ENCODE measurements around the gene IGFL2.

Gene IGFL2

DNA sequence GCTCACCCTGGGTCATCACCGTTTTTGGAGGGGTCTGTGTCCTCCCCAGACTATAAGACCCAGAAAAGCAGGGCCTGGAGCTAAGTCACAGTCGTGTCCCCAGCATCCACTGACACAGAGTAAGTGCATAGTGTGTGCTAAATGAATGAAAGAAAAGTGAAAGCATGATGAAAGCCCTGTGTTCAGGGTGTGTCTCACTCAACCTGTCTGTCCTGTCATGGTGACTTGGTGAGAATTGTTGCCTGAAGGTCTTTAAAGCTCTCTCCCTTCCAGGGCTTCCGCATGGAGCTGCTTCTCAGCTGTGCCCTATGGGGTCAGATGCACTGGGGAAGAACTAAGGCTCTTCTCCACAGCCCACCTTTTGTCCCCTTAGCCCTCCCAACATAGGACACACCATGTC lies 61.0 kb downstream of the IGFL2 start:
- peak; percentile 74 for DNase-seq (ENCODE audit: low spot score)

DNA sequence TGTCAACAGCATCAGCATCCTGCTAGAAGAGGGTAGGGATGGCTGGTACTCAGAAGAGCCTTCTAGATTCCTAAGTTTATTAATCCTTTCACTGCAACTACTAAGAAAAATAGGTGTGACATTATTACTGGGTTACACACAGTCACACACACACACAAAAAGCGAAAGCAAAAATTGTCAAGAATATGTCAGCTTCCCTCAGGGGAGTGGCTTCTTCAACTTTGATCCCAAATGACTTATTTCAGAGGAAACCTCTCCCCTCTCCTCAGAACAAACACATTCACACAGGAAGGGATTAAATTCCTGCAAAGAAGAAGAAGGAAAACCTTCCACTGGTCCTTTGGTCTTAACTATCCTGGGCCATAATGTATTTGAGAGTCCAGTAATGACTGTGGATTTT lies 61.4 kb downstream of the IGFL2 start:
- DNase-seq (ENCODE audit: low spot score): peak; percentile 50

DNA sequence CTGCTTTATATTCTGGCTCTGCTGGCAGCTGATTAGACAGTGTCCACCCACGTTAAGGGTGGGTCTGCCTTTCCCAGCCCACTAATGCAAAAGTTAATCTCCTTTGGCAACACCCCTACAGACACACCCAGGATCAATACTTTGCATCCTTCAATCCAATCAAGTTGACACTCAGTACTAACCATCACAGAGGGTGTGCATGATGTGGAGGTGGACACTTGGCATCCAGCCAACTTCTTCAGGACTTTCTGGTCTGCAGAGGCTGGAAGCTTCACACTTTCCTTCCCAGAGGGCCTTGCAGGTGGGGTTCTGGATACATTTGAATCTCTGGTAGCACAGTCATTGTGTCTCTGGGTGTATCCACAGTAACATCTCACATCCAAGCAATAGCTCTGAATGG lies 62.6 kb downstream of the IGFL2 start:
- DNase-seq (ENCODE audit: low spot score): peak; percentile 66
